ENCODE results near the gene MAP4. TPM values are rescaled to one million over a fixed set of nuclear protein-coding genes. Genes with fewer than 3 reads are reported as not detected.
A peak's percentile ranks its signal among the peaks of the same experiment; 100 is the strongest.

Gene MAP4
- polyA plus RNA-seq, 2 of the 4 experiments (the other 2 are of a cell fraction) = 77.7 to 98.5 TPM

DNA sequence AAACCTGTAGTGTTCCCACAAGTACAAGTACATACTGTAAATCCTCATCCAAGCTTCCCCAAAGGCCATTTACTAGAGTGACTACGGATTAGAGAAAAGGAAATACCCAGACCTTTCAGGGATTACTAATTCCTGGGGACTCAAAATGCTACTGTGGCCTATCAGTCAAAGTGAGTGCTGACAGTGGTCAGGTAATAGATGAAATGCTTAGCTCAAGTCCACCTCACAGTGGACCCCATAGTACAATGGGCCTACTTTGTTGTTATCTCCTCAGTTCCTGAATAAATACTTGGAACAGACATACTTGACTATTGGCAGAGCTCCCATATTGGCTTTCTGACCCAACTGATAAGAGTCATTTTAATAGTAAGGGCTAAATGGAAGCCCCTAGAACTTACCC lies 61.6 kb downstream of the MAP4 start:
- no peak for ATAC-seq
- no peaks in the 10 kb centered on the region for H3K9me3 ChIP-seq
- H3K4me2 ChIP-seq = no peak overlapping the region
- ChIA-PET POLR2A (no interaction called here), CTCF (interaction anchor here (0.8 to 1.4 kb wide), 2 partner anchors 36 to 197 kb away, joined by 3 to 4 read pairs; no protein-coding TSS in a partner anchor)
- no peak for FAIRE-seq
- no peak overlapping the region for H3K27ac ChIP-seq
- peaks cover 17% of the 10 kb centered on the region for H3K4me1 ChIP-seq
- H3K4me3 ChIP-seq = no peak overlapping the region
- TF ChIP-seq HDAC2 (IDR thresholded peaks at IDR 0.05) = no peak
- no peak for TF ChIP-seq CTCF (IDR thresholded peaks at IDR 0.05)
- TF ChIP-seq REST (IDR thresholded peaks at IDR 0.05) = no peak
- no peak for TF ChIP-seq NFE2L2 (conservative IDR thresholded peaks at IDR 0.05; ENCODE audit: low read length)
- TF ChIP-seq CEBPB (IDR thresholded peaks at IDR 0.05) = no peak
- TF ChIP-seq ATOH8 (CRISPR knock-in tag; IDR thresholded peaks at IDR 0.05; ENCODE audit: low read depth) = no peak
- no peak for TF ChIP-seq RFX5 (IDR thresholded peaks at IDR 0.05)
- no peak for TF ChIP-seq MAZ (IDR thresholded peaks at IDR 0.05; ENCODE audit: borderline replicate concordance, low read depth, low read length)
- TF ChIP-seq HOXB13 (CRISPR knock-in tag; IDR thresholded peaks at IDR 0.05; ENCODE audit: low read depth) = no peak
- TF ChIP-seq JUNB (IDR thresholded peaks at IDR 0.05) = no peak
- TF ChIP-seq, protein P1, sequence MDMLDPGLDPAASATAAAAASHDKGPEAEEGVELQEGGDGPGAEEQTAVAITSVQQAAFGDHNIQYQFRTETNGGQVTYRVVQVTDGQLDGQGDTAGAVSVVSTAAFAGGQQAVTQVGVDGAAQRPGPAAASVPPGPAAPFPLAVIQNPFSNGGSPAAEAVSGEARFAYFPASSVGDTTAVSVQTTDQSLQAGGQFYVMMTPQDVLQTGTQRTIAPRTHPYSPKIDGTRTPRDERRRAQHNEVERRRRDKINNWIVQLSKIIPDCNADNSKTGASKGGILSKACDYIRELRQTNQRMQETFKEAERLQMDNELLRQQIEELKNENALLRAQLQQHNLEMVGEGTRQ (IDR thresholded peaks at IDR 0.05) = no peak
- TF ChIP-seq POLR2AphosphoS2 (conservative IDR thresholded peaks at IDR 0.05; ENCODE audit: low read length) = no peak
- no peak for TF ChIP-seq JUN (IDR thresholded peaks at IDR 0.05)
- no peak for TF ChIP-seq ZC3H11A (IDR thresholded peaks at IDR 0.05)
- TF ChIP-seq POLR2A (IDR thresholded peaks at IDR 0.05; ENCODE audit: low read length) = no peak
- no peak for TF ChIP-seq NR3C1 (IDR thresholded peaks at IDR 0.05)
- no peak for TF ChIP-seq EHF (CRISPR knock-in tag; IDR thresholded peaks at IDR 0.05)
- TF ChIP-seq SMC3 (IDR thresholded peaks at IDR 0.05) = no peak
- no peak for TF ChIP-seq HOXA7 (CRISPR knock-in tag; IDR thresholded peaks at IDR 0.05)
- 80% methylated on average over 1 of the region's 1 CpG for WGBS (ENCODE audit: missing lambda C conversion rate)
- no peak for DNase-seq (ENCODE audit: low read depth in 1 of 2, low spot score in 1 of 2)

GRCh38 chr3:47950453-47951169 lies 65.6 kb downstream of the MAP4 start:
- TF ChIP-seq SMC3 (IDR thresholded peaks at IDR 0.05) (no peak), CEBPB (IDR thresholded peaks at IDR 0.05) (no peak), HES2 (IDR thresholded peaks at IDR 0.05) (no peak), HOXA7 (CRISPR knock-in tag; IDR thresholded peaks at IDR 0.05) (no peak), TFCP2L1 (CRISPR knock-in tag; IDR thresholded peaks at IDR 0.05) (no peak), HOXB13 (CRISPR knock-in tag; IDR thresholded peaks at IDR 0.05; ENCODE audit: low read depth) (no peak), ATOH8 (CRISPR knock-in tag; IDR thresholded peaks at IDR 0.05; ENCODE audit: low read depth) (no peak), FOXS1 (CRISPR knock-in tag; IDR thresholded peaks at IDR 0.05) (no peak), JUNB (IDR thresholded peaks at IDR 0.05) (no peak)
- H3K4me1 ChIP-seq = peaks cover 19% of the 10 kb centered on the region
- WGBS (ENCODE audit: missing lambda C conversion rate) = 70% methylated on average over 5 of the region's 5 CpGs
- CTCF ChIA-PET = interaction anchor here (2.3 kb wide), 1 partner anchor 39 kb away, joined by 7 read pairs; no protein-coding TSS in a partner anchor
- H3K4me2 ChIP-seq = peak overlapping the region; percentile 52
- FAIRE-seq = no peak
- no peak for DNase-seq (ENCODE audit: low read depth in 1 of 2, low spot score in 1 of 2)
- POLR2A ChIA-PET = no interaction called here
- no peak for ATAC-seq
- H3K27ac ChIP-seq = no peak overlapping the region
- no peaks in the 10 kb centered on the region for H3K9me3 ChIP-seq
- no peak overlapping the region for H3K4me3 ChIP-seq

Data from A549 (cell line).